ENCODE data around the gene RALGDS. TPM values are rescaled to one million over a fixed set of nuclear protein-coding genes. Genes with fewer than 3 reads are reported as not detected.

RALGDS gene
- total and polyA plus RNA-seq, 2 of the 4 experiments (the other 2 are of a cell fraction) = 13.1 to 36.9 TPM

DNA sequence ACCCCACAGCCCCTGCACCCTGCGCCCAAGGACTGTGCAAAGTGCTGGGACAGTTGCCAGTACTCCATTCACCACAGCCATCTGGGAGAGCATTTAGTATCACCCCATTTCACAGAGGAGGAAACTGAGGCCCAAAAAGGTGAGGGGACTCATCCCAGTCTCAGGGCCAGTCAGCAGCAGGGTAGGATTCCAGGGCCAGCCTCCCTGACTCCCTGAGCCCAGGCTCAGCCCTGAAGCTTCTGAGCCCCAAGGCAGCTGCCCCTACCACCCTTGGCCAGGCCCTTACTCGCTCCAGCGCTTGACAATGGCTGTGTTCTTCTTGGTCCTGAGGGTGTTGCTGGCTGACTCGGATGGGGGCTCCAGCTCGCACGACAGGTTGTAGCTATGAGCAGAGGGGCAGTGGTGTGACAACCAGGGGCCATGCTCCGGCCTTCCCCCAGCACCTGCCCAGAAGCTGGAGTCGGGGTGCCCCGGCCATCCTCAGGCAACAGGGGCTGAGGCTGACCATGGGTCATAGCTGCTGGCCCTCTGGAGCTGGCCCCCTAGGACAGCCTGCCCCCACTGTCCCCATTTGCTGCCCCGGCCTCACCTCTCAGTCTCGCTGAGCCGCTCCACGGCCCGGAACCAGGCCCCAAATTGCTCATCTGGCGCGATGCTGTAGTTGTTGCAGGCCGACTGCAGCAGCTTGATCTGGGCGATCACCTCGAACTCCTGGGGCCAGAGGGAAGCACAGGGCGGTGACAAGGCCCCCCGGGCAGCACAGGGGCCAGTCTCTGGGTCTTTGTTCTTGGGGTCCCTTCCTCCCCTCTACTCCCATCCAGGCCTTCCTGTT, 18.6 kb downstream of the RALGDS start:
- H3K14ac ChIP-seq (replicated peaks; ENCODE audit: low read depth, low read length) = no peak overlapping the region
- ATAC-seq (ENCODE audit: low read depth) (no peak), DNase-seq (no peak)
- H2BK120ac ChIP-seq (ENCODE audit: low read depth, low read length) = no peak overlapping the region
- no peak overlapping the region for H3K56ac ChIP-seq (ENCODE audit: extremely low read depth, insufficient read depth, low read length)
- H4K20me1 ChIP-seq (ENCODE audit: insufficient read depth, low read length) = peaks cover 7% of the 10 kb centered on the region; the same call in 1 of the 2 replicates
- no peak overlapping the region for H2BK5ac ChIP-seq (ENCODE audit: low read depth, low read length, poor library complexity, severe bottlenecking)
- H2AFZ ChIP-seq (replicated peaks; ENCODE audit: low read length, poor library complexity) = no peak overlapping the region
- 100% methylated on average over 5 of the region's 21 CpGs; no CpG with 5 or more reads in 1 of the 2 experiments for WGBS, 2 experiments (ENCODE audit: extremely low coverage in 2 of 2, insufficient read length in 1 of 2)
- H3K9me3 ChIP-seq (ENCODE audit: control insufficient read depth, insufficient read depth, low read length) = no peaks in the 10 kb centered on the region
- H3K79me1 ChIP-seq (ENCODE audit: low read depth in 1 of 2, low read length in 2 of 2) = no peaks in the 10 kb centered on the region; a peak in 1 of 4 replicates
- intact Hi-C loops (cut with micrococcal nuclease) (loop anchor here (1.0 to 2.0 kb wide), 2 partner anchors 42 to 78 kb away; no protein-coding TSS in a partner anchor), in situ Hi-C loops (cut with MboI; ENCODE audit: low sequenced_read_pairs) (no loop called here), dilution Hi-C loops (cut with HindIII; ENCODE audit: low sequenced_read_pairs, unreplicated experiment) (no loop called here)
- H3K27ac ChIP-seq (ENCODE audit: insufficient read depth, low read length) = no peak overlapping the region
- TF ChIP-seq NFE2L2 (IDR thresholded peaks at IDR 0.05; ENCODE audit: low read depth, low read length) = no peak
- TF ChIP-seq RCOR1 (IDR thresholded peaks at IDR 0.05; ENCODE audit: insufficient replicate concordance, low read length) = no peak
- TF ChIP-seq POLR2A (IDR thresholded peaks at IDR 0.05; ENCODE audit: low read depth, low read length) = no peak
- no peak for TF ChIP-seq MXI1 (IDR thresholded peaks at IDR 0.05; ENCODE audit: borderline replicate concordance, low read depth, low read length)
- TF ChIP-seq RFX5 (IDR thresholded peaks at IDR 0.05; ENCODE audit: low read depth, low read length) = no peak
- TF ChIP-seq SMC3 (IDR thresholded peaks at IDR 0.05; ENCODE audit: low read depth, low read length) = no peak
- TF ChIP-seq CEBPB (IDR thresholded peaks at IDR 0.05; ENCODE audit: low read depth, low read length) = no peak
- TF ChIP-seq CHD1 (IDR thresholded peaks at IDR 0.05; ENCODE audit: low read depth, low read length) = no peak
- no peak for TF ChIP-seq MAZ (IDR thresholded peaks at IDR 0.05; ENCODE audit: borderline replicate concordance, low read depth, low read length)
- no peak for TF ChIP-seq ELK1 (IDR thresholded peaks at IDR 0.05; ENCODE audit: borderline replicate concordance, low read depth, low read length)
- TF ChIP-seq FOS (IDR thresholded peaks at IDR 0.05; ENCODE audit: low read depth, low read length) = no peak
- TF ChIP-seq RAD21 (IDR thresholded peaks at IDR 0.05; ENCODE audit: low read length) = no peak
- TF ChIP-seq, protein P1, sequence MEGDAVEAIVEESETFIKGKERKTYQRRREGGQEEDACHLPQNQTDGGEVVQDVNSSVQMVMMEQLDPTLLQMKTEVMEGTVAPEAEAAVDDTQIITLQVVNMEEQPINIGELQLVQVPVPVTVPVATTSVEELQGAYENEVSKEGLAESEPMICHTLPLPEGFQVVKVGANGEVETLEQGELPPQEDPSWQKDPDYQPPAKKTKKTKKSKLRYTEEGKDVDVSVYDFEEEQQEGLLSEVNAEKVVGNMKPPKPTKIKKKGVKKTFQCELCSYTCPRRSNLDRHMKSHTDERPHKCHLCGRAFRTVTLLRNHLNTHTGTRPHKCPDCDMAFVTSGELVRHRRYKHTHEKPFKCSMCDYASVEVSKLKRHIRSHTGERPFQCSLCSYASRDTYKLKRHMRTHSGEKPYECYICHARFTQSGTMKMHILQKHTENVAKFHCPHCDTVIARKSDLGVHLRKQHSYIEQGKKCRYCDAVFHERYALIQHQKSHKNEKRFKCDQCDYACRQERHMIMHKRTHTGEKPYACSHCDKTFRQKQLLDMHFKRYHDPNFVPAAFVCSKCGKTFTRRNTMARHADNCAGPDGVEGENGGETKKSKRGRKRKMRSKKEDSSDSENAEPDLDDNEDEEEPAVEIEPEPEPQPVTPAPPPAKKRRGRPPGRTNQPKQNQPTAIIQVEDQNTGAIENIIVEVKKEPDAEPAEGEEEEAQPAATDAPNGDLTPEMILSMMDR (conservative IDR thresholded peaks at IDR 0.05; ENCODE audit: low read depth, low read length) = no peak
- peaks cover 70% of the 10 kb centered on the region for H3K36me3 ChIP-seq (ENCODE audit: control insufficient read depth, insufficient read depth, low read length)
- H3K23ac ChIP-seq (ENCODE audit: low read depth, low read length) = no peak overlapping the region
- no peak overlapping the region for H3K18ac ChIP-seq (ENCODE audit: low read depth, low read length)
- H3K9ac ChIP-seq (ENCODE audit: low read depth, low read length) = no peak overlapping the region
- H3K4ac ChIP-seq (ENCODE audit: low read depth, low read length) = no peak overlapping the region
- H3K9me1 ChIP-seq (ENCODE audit: insufficient read depth, low read length) = no peaks in the 10 kb centered on the region
- H3K4me1 ChIP-seq (ENCODE audit: control insufficient read depth, insufficient read depth, low read length) = no peaks in the 10 kb centered on the region
- no peak overlapping the region for H2BK15ac ChIP-seq (ENCODE audit: low read depth, low read length)
- H3K4me2 ChIP-seq (ENCODE audit: low read depth, low read length) = no peak overlapping the region
- H4K5ac ChIP-seq (ENCODE audit: low read depth, low read length) = no peak overlapping the region
- CTCF ChIA-PET = interaction anchor here (0.6 to 1.5 kb wide), 2 partner anchors 11 to 42 kb away, joined by 3 to 7 read pairs; no protein-coding TSS in a partner anchor
- POLR2A ChIA-PET (ENCODE audit: unreplicated experiment) = no interaction called here
- no peak overlapping the region for H2AK9ac ChIP-seq (replicated peaks; ENCODE audit: low read depth, low read length, poor library complexity)
- no peak overlapping the region for H3K4me3 ChIP-seq (ENCODE audit: insufficient read depth, low read depth, low read length)
- no peak overlapping the region for H2AK5ac ChIP-seq (ENCODE audit: low read depth, low read length)
- no peaks in the 10 kb centered on the region for H3K27me3 ChIP-seq (ENCODE audit: control insufficient read depth, insufficient read depth, low read length)
- no TSS peak for BruUV-seq (replicated peaks)
- no peak overlapping the region for H4K91ac ChIP-seq (ENCODE audit: insufficient read depth, low read depth, low read length)
- no peak overlapping the region for H4K8ac ChIP-seq (ENCODE audit: low read depth in 2 of 2, low read length in 2 of 2)
- H2BK20ac ChIP-seq (ENCODE audit: low read depth, low read length) = no peak overlapping the region

Measured in IMR-90 (cell line).